ENCODE results near the gene LACRT.
"Not testable (repeated sequence)": the region's sequence is repeated elsewhere in the genome, so short reads cannot be mapped to it uniquely, and the experiment has no call there.

Gene LACRT

GRCh38 chr12:54634795-54635194 lies at the start of gene LACRT:
TSS of gene LACRT (minus strand) at chr12:54634895. CDS start at chr12:54634841, 54 bp downstream.
- DNase-seq: no peak

DNA sequence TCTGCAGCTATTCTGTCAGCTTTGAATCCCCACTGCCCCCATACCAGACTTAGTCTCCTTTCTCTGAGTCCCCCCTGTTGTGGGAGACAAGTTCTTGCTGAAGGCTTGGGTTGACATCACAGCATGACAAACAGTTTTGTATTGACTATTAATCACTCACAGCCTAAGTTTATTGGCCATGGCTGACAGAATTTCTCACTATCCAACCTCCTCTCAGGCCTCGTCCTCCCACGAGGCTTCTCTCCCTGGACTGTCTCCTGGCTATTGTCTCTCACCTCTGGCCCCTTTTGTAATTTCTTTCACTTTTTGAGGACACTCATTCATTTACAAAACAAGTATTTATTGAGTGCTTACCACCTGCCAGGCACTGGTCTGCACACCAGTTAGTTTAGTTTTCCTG lies 48.7 kb upstream of the LACRT start:
- DNase-seq: no peak

DNA sequence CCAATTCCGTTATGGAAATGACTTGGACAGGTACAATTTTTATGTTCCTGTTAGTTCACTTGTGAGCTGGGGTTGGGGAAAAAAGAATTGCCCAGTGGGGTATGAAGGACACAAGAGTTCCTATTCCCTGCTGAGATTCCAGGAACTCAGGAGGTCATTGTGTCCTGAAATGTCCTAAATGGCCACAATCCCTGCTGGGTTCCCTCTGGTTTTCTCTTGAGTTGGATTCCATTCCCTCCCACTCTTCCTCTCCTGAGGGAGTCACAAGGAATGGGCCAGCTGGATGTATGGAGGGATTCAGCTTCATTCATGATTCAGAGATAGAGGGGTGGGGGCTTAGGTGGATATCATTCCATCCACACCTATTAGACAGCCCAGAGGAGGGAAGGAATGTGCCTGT lies 48.0 kb upstream of the LACRT start:
- DNase-seq: no peak

DNA sequence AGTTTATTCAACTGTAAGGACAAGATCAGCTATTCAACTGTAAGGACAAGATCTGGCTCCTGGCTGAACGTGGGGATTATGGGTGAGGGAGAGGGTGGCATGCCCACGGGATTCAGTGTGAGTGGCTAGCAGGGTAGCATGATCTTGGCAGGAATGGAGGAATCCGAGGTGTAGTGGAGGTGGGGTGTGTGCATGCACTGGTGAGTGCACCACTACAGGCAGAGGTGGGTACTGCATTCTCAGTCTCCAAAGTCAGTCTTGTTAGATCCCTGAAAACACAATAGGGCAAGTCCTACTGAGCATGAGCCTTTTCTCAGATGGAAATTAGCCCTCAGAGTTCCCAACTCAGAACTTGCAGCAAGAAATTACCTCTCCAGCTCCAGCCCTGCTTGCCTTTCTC lies 45.7 kb upstream of the LACRT start:
- no peak for DNase-seq

GRCh38 chr12:54678131-54678530 lies 43.4 kb upstream of the LACRT start:
- DNase-seq: no peak

DNA sequence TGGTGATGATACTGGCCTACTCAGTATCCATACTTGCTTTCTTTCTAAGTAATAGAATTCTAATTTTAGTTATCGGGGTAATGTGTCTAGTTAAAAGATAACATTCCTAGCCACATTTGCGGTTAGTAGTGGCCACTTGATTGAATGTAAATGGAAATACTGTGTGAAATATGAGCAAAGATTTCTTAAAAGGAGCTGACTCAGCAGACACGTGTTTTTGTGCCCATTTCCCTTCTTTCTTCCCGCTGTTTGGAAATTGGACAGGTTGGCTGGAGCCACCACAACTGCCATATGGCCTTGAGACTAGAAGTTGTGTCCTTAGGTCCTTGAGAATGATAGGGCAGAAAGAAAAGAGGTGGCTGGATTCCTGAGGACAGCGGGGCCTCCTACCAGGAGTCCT lies 33.2 kb upstream of the LACRT start:
- no peak for DNase-seq

GRCh38 chr12:54666008-54666407 lies 31.3 kb upstream of the LACRT start:
- DNase-seq: no peak

- not testable (repeated sequence) for DNase-seq
Observed at GRCh38 chr12:54665022-54665635, 30.4 kb upstream of the LACRT start.

DNA sequence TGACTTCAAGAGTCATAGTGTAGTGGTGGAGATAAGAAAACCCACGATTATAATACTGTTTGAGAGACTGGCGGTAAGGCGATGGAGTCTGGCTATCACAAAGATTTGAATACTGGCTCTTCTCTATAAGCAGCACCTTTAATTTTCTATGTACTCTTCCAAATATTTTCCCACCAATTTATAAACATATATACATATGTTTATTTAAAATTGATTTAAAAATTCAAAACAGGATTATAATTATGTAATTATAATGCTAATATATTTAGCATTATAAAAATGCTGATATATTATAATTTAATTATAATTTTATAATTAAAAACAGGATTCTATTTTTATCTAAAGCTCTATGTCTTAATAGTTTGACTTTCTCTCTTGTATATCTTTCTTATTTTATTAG lies 28.9 kb upstream of the LACRT start:
- no peak for DNase-seq

DNA sequence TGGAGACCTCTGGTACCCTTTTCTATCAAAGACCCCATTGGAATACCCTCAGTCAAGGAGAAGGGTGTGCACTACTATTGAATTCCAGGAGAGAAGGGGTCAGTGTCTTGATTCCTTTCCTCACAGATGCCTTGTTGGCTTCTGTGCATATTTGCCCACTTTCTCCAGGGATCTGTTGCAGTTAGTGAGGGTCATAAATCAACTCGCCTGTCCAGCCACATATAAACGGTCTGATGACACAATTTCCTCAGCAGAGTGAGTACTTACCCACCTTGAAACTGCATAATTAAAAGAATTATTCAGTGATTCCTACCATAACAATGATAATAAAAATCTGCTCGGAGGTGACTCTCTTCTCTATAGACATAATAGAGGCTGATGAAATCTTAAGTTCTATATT lies 27.3 kb upstream of the LACRT start:
- no peak for DNase-seq

- no peak for DNase-seq
Observed at GRCh38 chr12:54661048-54661447, 26.4 kb upstream of the LACRT start.

GRCh38 chr12:54660320-54660962 lies 25.7 kb upstream of the LACRT start:
- no peak for DNase-seq

GRCh38 chr12:54658306-54659264 lies 23.9 kb upstream of the LACRT start:
- no peak for DNase-seq

DNA sequence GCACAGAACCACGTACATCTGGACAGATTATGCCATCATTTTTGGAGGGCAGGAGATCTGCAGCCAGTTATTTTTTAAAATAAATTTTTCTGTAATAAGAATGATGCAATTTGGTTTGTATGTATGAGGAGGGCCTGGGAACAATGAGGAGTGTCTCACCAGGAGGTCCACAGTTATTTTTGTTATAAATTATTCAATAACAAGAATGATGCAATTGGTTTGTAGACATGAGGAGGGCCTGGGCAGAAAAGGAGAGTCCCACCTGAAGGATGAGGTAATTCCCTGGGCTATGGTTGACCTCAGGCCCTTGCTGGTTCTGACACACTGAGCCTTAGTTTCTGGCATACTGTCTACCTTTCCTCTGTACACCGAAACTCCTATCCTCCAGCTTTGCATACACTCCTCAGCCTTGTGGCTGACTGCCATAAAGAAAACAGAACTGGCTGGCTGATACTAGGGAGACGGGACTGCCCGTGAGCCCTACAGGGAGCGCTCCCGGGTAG lies 22.5 kb upstream of the LACRT start:
- no peak for DNase-seq

DNA sequence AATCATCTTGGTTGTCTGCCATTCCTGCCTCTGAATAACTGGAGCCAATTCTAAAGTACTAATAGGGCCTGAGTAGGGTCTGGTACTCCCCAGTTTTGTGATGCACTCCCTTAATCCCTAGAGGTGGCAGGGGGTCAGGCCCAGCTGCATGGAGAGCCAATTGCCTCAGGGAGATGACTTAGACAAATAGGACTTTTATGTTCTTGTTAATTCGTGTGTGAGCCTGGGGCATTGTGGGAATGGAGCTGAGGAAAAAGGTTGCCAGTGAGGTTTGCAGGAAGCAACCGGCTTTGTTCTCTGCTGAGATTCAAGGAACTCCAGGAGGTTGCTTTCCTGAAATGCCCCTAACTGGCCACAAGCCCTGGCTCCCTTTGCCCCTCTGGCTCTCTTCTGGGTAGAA lies 20.2 kb upstream of the LACRT start:
- DNase-seq: no peak

- DNase-seq: no peak
Observed at GRCh38 chr12:54653025-54653424, 18.3 kb upstream of the LACRT start.

GRCh38 chr12:54650889-54651288 lies 16.2 kb upstream of the LACRT start:
- DNase-seq: no peak

DNA sequence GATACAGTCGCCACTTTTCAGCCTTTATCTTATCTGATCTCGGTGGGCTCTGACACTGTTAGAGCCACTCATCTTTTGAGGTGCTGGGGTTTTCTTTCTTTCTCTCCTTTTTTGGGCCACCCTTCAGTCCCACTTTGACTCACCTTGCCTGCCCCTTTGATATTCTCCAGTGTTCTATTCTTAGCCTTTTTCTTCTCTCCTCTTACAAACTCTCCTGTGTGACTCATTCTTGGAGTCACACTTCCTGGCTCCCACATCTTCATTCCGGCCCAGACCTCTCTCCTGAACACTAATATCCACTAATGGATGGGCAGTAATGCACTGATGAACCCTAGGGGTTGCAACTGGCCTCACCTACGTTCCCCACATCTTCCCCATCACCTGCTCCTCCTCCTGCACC lies 15.7 kb upstream of the LACRT start:
- no peak for DNase-seq

DNA sequence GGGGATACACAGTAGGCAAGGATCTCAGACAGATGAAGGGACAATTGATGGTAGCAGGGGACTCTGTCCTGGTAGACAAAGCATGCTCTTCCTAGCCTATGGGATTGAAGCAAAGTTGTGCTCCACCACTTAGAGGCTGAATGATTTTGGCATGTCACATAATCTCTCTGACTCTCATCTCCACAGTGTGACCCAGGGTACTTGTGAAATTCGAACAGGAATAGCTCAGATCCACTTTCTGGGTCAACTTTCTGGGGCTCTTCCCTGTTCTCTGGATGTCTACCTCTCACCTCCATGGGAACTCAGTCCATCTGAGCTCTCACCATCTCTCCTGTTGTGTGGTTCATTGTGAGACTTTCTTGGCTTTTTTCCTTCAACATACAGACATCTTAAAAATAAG lies 15.1 kb upstream of the LACRT start:
- no peak for DNase-seq

- DNase-seq: no peak
Observed at GRCh38 chr12:54648265-54648664, 13.6 kb upstream of the LACRT start, which contains the start of gene DCD. TSS of gene DCD (minus strand) at chr12:54648365. CDS start at chr12:54648303, 62 bp downstream.

DNA sequence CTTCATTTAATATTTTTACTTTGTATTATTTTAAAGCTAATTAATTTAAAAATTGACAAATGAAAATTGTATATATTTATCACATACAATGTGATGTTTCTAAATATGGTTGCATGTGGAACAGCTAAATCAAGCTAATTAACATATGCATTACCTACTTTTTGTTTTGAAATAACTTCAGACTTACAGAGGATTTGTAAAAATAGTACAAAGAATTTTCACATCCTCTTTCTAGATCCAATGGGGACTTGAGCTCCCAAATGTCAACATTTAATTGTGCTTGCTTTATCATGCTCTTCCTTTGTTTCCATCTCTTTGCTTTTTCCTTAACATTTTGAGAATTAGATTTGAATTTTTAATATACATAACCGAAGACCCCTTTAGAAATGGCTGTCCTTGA lies 6.9 kb upstream of the LACRT start:
- no peak for DNase-seq

- DNase-seq: no peak
Observed at GRCh38 chr12:54641089-54641488, 6.4 kb upstream of the LACRT start.

- DNase-seq: not testable (repeated sequence)
Observed at GRCh38 chr12:54639112-54639511, 4.4 kb upstream of the LACRT start.
